GM18505 (cell line): Measurements from ENCODE around the gene TMEM235.
A peak's percentile ranks its signal among the peaks of the same experiment; 100 is the strongest.

Experiments used
- ATAC-seq: cut with Tn5 transposase; IDR thresholded peaks from one replicate; pipeline ENCODE4 v1.9.1; 2021; ENCODE audit not compliant: unreplicated experiment
- POLR2A ChIP-seq: IDR thresholded peaks from 4 replicates; pipeline ENCODE4 v1.6.1; 2011; ENCODE audit warnings: borderline replicate concordance; ENCODE audit not compliant: insufficient read depth, insufficient read length; ENCODE audit errors: extremely low read depth

The TMEM235 gene

GRCh38 chr17:78268951-78269905 is 37.8 kb downstream of the TMEM235 start:
- no peak for ATAC-seq
- no peak for TF ChIP-seq POLR2A

- no peak for ATAC-seq
- TF ChIP-seq POLR2A: no peak
Observed at GRCh38 chr17:78269955-78270381, 38.5 kb downstream of the TMEM235 start.

- no peak for TF ChIP-seq POLR2A
- ATAC-seq: no peak
Observed at GRCh38 chr17:78271419-78272170, 40.2 kb downstream of the TMEM235 start.

GRCh38 chr17:78272181-78272913 is 40.9 kb downstream of the TMEM235 start:
- no peak for TF ChIP-seq POLR2A
- no peak for ATAC-seq

GRCh38 chr17:78272914-78273258 is 41.5 kb downstream of the TMEM235 start:
- ATAC-seq: no peak

GRCh38 chr17:78273813-78274212 is 42.4 kb downstream of the TMEM235 start:
- no peak for ATAC-seq
- no peak for TF ChIP-seq POLR2A

More at GRCh38 chr17:78272914-78273258, 41.5 kb downstream of the TMEM235 start:
- TF ChIP-seq POLR2A: no peak

- TF ChIP-seq POLR2A: no peak
- ATAC-seq: no peak
Observed at GRCh38 chr17:78275355-78275754, 43.9 kb downstream of the TMEM235 start.

GRCh38 chr17:78276098-78276887 is 44.9 kb downstream of the TMEM235 start:
- ATAC-seq: no peak
- TF ChIP-seq POLR2A: peak; percentile 21

GRCh38 chr17:78278139-78278741 is 46.8 kb downstream of the TMEM235 start:
- no peak for ATAC-seq
- no peak for TF ChIP-seq POLR2A

GRCh38 chr17:78279360-78279990 is 48.0 kb downstream of the TMEM235 start:
- no peak for ATAC-seq
- no peak for TF ChIP-seq POLR2A

- no peak for ATAC-seq
- TF ChIP-seq POLR2A: no peak
Observed at GRCh38 chr17:78281249-78281845, 49.9 kb downstream of the TMEM235 start.
